H1 (cell line): Measurements from ENCODE around the gene BRD1. TPM values are rescaled to one million over a fixed set of nuclear protein-coding genes. Genes with fewer than 3 reads are reported as not detected.

Experiments used
- ATF3 ChIP-seq: IDR thresholded peaks from 2 replicates; pipeline ENCODE4 v1.6.1; 2011; ENCODE audit warnings: low read depth, mild to moderate bottlenecking, low read length; ENCODE audit not compliant: insufficient read depth
- BACH1 ChIP-seq: IDR thresholded peaks from 2 replicates; pipeline ENCODE4 v1.6.1; 2012; ENCODE audit warnings: low read length, improper control_type of control experiment
- CHD1 ChIP-seq: IDR thresholded peaks from 2 replicates; pipeline ENCODE4 v1.6.1; 2012; ENCODE audit warnings: low read depth, low read length, improper control_type of control experiment
- CREB1 ChIP-seq: IDR thresholded peaks from 2 replicates; pipeline ENCODE4 v1.6.1; 2012; ENCODE audit warnings: inconsistent platforms
- CTBP2 ChIP-seq: IDR thresholded peaks from 2 replicates; pipeline ENCODE4 v1.7.0; 2011; ENCODE audit warnings: borderline replicate concordance, mild to moderate bottlenecking, moderate library complexity, mixed read lengths, low read length; ENCODE audit not compliant: insufficient read depth, insufficient read length
- EGR1 ChIP-seq: IDR thresholded peaks from 2 replicates; pipeline ENCODE4 v1.6.1; 2011; ENCODE audit warnings: low read depth, low read length, borderline replicate concordance
- KDM1A ChIP-seq: fragments of 200-600, 300-600 bp; sonication (generic); IDR thresholded peaks from 2 replicates; pipeline ENCODE4 v1.7.1; 2016; ENCODE audit warnings: mild to moderate bottlenecking, low read length, borderline replicate concordance
- KDM4A ChIP-seq: IDR thresholded peaks from one replicate; pipeline ENCODE4 v1.7.1; 2012; ENCODE audit warnings: low read depth, mild to moderate bottlenecking, moderate library complexity, low read length, inconsistent platforms; ENCODE audit not compliant: severe bottlenecking
- NANOG ChIP-seq: IDR thresholded peaks from 2 replicates; pipeline ENCODE4 v1.6.1; 2011; ENCODE audit warnings: low read length, low read depth, mild to moderate bottlenecking, inconsistent platforms; ENCODE audit not compliant: insufficient read depth, poor library complexity, severe bottlenecking
- NRF1 ChIP-seq: IDR thresholded peaks from 2 replicates; pipeline ENCODE4 v1.6.1; 2011; ENCODE audit warnings: mild to moderate bottlenecking, low read depth, low read length, improper control_type of control experiment
- POLR2AphosphoS5 ChIP-seq: IDR thresholded peaks from 2 replicates; pipeline ENCODE4 v1.6.1; 2011; ENCODE audit warnings: low read depth, low read length
- POU5F1 ChIP-seq: IDR thresholded peaks from 2 replicates; pipeline ENCODE4 v1.6.1; 2011; ENCODE audit warnings: low read depth, mild to moderate bottlenecking, low read length, moderate library complexity
- RAD21 ChIP-seq, 2 experiments: IDR thresholded peaks in 1 of 2; conservative IDR thresholded peaks in 1 of 2; 2 replicates each; pipeline ENCODE4 v1.6.1; 2011; ENCODE audit warnings: low read depth in 2 of 2, low read length in 2 of 2, improper control_type of control experiment in 1 of 2, inconsistent platforms in 1 of 2, mild to moderate bottlenecking in 1 of 2, moderate library complexity in 1 of 2
- RBBP5 ChIP-seq: IDR thresholded peaks from 2 replicates; pipeline ENCODE4 v1.7.1; 2012; ENCODE audit warnings: low read depth, mild to moderate bottlenecking, inconsistent platforms, low read length, moderate library complexity, borderline replicate concordance
- SAP30 ChIP-seq: fragments of 300-600 bp; sonication (generic); IDR thresholded peaks from 2 replicates; pipeline ENCODE4 v1.7.1; 2012; ENCODE audit warnings: low read length, moderate library complexity, mild to moderate bottlenecking, inconsistent platforms; ENCODE audit not compliant: insufficient read depth, insufficient replicate concordance
- TAF1 ChIP-seq: IDR thresholded peaks from 2 replicates; pipeline ENCODE4 v1.6.1; 2011; ENCODE audit warnings: mild to moderate bottlenecking, low read depth, low read length
- polyA plus RNA-seq, 7 experiments: library from polyadenylated mRNA; depleted of rRNA in 3 of 7; stranded (reverse) in 5 of 7; unstranded in 2 of 7; fragments of >200 nt in 5 of 7; fragments of 200-250 nt in 2 of 7; gene quantifications; 1 replicate in 5 of 7; 2 replicates in 1 of 7; 4 replicates in 1 of 7; pipeline versions ENCODE4 v1.2.1 to v1.2.3, GENCODE V29; 2011 to 2013; ENCODE audit warnings: missing spikeins in 2 of 7, mixed read lengths in 2 of 7
- total RNA-seq: library from RNA; stranded (reverse); fragmentation: NEBNext Ultra II Directional; extraction: Animal tissue kit (Norgen Biotek cat#: 25700); gene quantifications from 2 replicates; pipeline ENCODE4 v1.2.1, GENCODE V29; 2021

BRD1 gene
- total and polyA plus RNA-seq, 2 of the 8 experiments (the other 6 are each of a cell fraction or from before 2014, with no cell fraction given), result 6.8 to 34.0 TPM

GRCh38 chr22:49771266-49772065 is 56.2 kb downstream of the BRD1 start (continued):
- TF ChIP-seq POU5F1 (no peak), ATF3 (no peak), TAF1 (no peak), NRF1 (no peak), KDM4A (peak; percentile 30), BACH1 (no peak), CHD1 (no peak), RAD21 (IDR thresholded peaks at IDR 0.05 in 1 of 2, conservative IDR thresholded peaks at IDR 0.05 in 1 of 2; ENCODE audit: low read depth in 2 of 2, low read length in 2 of 2) (no peak), KDM1A (no peak), EGR1 (no peak), POLR2AphosphoS5 (0 out of 2 replicates have a peak, but pooled peaks have one; percentile 40), CTBP2 (no peak), NANOG (no peak), SAP30 (no peak), CREB1 (no peak), RBBP5 (no peak)
